Measurements from ENCODE around the gene PEX3.

PEX3 gene

DNA sequence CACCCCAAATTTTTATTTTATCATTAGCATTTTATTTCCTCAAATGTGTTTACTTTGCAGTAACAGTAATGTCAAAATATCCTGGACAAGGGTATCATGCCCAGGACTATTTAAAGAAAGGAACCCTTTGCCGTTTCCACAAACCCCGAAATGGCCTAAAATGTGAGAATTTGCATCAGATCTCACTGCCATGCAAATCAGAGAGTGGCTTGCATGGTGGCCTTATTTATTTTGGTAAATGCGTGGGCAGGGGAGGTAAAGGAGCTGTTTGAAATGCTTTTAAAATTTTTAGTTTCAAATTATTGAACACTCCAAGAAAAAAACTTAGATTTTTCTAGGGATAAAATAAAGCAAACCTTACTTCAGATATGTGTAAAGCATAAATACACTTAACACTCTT lies 43.9 kb upstream of the PEX3 start:
- in situ Hi-C loops (cut with MboI; ENCODE audit: low pct_unique_long_range_greater_than_20kb, low sequenced_read_pairs, unreplicated experiment) = loop anchor here (25.0 kb wide), 1 partner anchor 694 kb away; no protein-coding TSS in a partner anchor
- TF ChIP-seq, protein P1, sequence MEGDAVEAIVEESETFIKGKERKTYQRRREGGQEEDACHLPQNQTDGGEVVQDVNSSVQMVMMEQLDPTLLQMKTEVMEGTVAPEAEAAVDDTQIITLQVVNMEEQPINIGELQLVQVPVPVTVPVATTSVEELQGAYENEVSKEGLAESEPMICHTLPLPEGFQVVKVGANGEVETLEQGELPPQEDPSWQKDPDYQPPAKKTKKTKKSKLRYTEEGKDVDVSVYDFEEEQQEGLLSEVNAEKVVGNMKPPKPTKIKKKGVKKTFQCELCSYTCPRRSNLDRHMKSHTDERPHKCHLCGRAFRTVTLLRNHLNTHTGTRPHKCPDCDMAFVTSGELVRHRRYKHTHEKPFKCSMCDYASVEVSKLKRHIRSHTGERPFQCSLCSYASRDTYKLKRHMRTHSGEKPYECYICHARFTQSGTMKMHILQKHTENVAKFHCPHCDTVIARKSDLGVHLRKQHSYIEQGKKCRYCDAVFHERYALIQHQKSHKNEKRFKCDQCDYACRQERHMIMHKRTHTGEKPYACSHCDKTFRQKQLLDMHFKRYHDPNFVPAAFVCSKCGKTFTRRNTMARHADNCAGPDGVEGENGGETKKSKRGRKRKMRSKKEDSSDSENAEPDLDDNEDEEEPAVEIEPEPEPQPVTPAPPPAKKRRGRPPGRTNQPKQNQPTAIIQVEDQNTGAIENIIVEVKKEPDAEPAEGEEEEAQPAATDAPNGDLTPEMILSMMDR (IDR thresholded peaks at IDR 0.05; ENCODE audit: extremely low read depth, insufficient read depth, missing control alignments) = no peak
- peak; percentile 15 for DNase-seq (ENCODE audit: low spot score)

DNA sequence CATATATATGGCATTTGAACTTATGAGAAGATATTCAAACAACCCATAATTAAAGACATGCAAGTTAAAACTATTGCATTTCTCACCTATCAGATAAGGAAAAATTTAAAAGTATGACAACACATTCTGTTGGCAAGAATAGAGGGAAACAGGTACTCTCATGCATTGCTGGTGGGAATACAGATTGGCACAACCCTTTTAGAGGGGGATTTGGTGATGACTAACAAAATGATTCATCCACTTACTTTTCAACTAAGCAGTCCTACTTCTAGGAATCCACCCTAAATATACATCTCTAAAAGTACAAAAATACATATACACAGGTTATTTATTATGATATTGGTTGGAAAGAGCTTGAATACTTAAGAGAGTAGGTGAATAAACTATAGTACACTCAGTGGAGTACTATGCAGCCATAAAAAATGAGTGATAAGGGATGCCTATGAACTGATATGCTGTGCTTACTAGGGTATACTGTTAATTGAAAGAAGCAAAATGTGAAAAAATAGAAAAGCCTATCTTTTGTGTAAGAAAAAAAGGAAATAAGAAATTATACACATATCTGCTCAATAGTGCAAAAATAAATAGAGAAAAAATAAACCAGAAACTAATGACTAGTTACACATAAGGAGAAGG lies 42.3 kb upstream of the PEX3 start:
- DNase-seq (ENCODE audit: low spot score) = no peak
- in situ Hi-C loops (cut with MboI; ENCODE audit: low pct_unique_long_range_greater_than_20kb, low sequenced_read_pairs, unreplicated experiment) = loop anchor here (25.0 kb wide), 1 partner anchor 696 kb away; no protein-coding TSS in a partner anchor
- TF ChIP-seq, protein P1 (IDR thresholded peaks at IDR 0.05; ENCODE audit: extremely low read depth, insufficient read depth, missing control alignments) = no peak

DNA sequence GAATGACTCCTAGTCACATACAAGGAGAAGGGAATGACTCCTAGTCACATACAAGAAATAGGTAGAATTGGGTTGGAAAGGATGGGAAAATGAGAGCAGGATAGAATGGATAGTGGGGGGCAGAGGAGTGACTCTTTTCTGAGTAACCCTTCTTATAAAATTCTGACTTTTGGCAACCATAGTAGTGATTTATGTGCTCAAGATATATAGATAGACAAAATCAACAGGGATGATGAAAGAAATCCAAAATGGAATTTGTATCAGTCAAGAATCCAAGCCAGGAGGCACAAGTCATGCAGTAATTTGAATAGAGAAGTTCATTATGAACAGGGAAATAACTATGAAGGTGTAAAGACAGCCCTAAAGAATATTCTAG lies 41.8 kb upstream of the PEX3 start:
- DNase-seq (ENCODE audit: low spot score) = no peak
- TF ChIP-seq, protein P1 (IDR thresholded peaks at IDR 0.05; ENCODE audit: extremely low read depth, insufficient read depth, missing control alignments) = no peak
- in situ Hi-C loops (cut with MboI; ENCODE audit: low pct_unique_long_range_greater_than_20kb, low sequenced_read_pairs, unreplicated experiment) = loop anchor here (25.0 kb wide), 1 partner anchor 696 kb away; no protein-coding TSS in a partner anchor

DNA sequence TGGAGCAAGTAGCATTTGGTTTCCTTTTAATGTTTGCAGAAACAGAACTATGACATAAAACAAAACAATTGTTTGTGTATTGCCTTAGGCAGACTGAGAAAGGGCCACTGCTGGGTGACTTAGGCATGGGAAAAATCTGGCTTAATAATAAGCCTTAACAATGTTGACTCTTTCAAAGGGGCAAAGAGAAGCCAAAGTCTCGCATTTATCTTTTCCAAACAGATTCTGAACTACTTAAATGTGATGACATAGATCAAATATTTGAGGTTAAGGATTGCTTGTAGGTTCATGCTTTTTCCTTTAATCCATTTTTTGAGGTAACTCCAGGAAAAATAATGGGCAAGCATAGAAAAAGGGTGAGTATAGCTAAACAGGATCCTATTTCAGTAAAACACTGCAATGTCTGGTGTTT lies 39.7 kb upstream of the PEX3 start:
- TF ChIP-seq, protein P1 (IDR thresholded peaks at IDR 0.05; ENCODE audit: extremely low read depth, insufficient read depth, missing control alignments) = no peak
- in situ Hi-C loops (cut with MboI; ENCODE audit: low pct_unique_long_range_greater_than_20kb, low sequenced_read_pairs, unreplicated experiment) = loop anchor here (25.0 kb wide), 1 partner anchor 699 kb away; no protein-coding TSS in a partner anchor
- no peak for DNase-seq (ENCODE audit: low spot score)

DNA sequence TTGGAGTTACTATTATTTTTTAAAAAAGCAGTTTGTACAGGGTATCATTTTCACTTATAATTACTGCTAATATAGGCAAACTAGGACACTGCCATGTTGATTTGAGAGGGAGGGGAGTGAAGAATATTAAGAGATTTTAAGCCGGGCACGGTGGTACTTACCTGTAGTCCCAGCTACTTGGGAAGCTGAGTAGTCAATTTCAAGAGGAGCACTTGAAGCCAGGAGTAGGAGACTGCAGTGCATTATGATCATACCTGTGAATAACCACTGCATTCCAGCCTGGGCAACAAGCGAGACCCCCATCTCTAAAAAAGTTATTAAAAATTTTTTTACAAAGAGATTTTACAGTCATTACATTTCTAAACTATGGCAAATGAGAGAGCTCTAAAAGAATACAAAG lies 35.8 kb upstream of the PEX3 start:
- in situ Hi-C loops (cut with MboI; ENCODE audit: low pct_unique_long_range_greater_than_20kb, low sequenced_read_pairs, unreplicated experiment) = loop anchor here (25.0 kb wide), 1 partner anchor 702 kb away; no protein-coding TSS in a partner anchor
- no peak for DNase-seq (ENCODE audit: low spot score)
- TF ChIP-seq, protein P1 (IDR thresholded peaks at IDR 0.05; ENCODE audit: extremely low read depth, insufficient read depth, missing control alignments) = no peak

DNA sequence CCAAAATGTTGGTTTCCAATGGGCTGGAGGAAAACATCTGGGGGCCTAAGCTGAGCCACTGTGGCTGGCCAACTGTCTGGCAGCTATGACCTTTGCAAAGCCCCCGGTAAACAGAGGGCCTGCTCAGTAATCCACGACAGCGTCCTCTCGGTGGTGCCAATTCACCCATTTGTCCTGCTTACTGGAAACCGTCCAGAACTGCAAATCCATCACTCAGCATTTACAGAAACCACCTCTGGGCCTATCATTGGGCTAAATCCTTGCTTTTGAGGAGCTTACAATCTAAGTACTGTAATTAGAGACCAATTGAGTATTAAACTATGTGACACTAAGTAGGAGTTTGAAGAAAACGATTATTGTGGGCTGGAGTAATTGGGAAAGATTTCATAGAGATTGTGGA lies 31.1 kb upstream of the PEX3 start:
- TF ChIP-seq, protein P1 (IDR thresholded peaks at IDR 0.05; ENCODE audit: extremely low read depth, insufficient read depth, missing control alignments) = no peak
- DNase-seq (ENCODE audit: low spot score) = no peak
- in situ Hi-C loops (cut with MboI; ENCODE audit: low pct_unique_long_range_greater_than_20kb, low sequenced_read_pairs, unreplicated experiment) = loop anchor here (25.0 kb wide), 1 partner anchor 707 kb away; no protein-coding TSS in a partner anchor

Measured in GM13977 (cell line).